NB4 (cell line): ENCODE data around the gene UBXN10.

Experiments
- DNase-seq: peaks from one replicate; pipeline ENCODE4 v3.0.0; 2010; ENCODE audit warnings: low read depth
- H3K4me3 ChIP-seq: one replicate; pipeline ENCODE4 v1.5.1; 2011; ENCODE audit warnings: mild to moderate bottlenecking, low read depth, low read length, moderate library complexity
- MAX ChIP-seq: IDR thresholded peaks from 2 replicates; pipeline ENCODE4 v1.6.1; 2011; ENCODE audit warnings: low read depth, low read length
- MYC ChIP-seq: IDR thresholded peaks from 2 replicates; pipeline ENCODE4 v1.6.1; 2011; ENCODE audit warnings: low read depth, low read length
- POLR2A ChIP-seq: IDR thresholded peaks from 2 replicates; pipeline ENCODE4 v1.6.1; 2011; ENCODE audit warnings: mild to moderate bottlenecking; ENCODE audit not compliant: insufficient read length; ENCODE audit errors: extremely low read depth
- TF ChIP-seq, protein P1 (sequence below): IDR thresholded peaks from one replicate; pipeline ENCODE4 v1.5.1; 2012; ENCODE audit warnings: low read depth, low read length

UBXN10 gene

DNA sequence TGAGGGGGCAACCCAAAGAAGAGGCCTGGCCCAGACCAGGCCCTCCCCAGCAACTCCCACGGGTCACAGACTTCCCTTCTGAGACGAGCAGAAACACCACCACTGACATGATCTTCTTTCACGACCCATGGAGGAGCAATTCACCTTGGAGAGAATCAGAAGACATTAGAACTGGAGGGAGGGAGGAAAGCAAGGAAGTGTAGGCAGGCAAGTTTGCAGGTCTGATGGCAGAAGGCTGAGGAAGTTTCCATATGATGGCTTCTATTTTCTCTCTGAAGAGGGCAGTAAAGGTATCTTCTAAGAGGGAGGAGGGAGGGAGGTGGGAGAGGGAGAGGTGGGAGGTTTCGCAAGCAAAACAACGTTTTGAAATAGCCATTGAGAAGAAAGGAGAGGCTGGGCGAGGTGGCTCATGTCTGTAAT lies 1.4 kb upstream of the UBXN10 start:
- peak; percentile 85 for DNase-seq
- TF ChIP-seq MYC = no peak
- TF ChIP-seq, protein P1, sequence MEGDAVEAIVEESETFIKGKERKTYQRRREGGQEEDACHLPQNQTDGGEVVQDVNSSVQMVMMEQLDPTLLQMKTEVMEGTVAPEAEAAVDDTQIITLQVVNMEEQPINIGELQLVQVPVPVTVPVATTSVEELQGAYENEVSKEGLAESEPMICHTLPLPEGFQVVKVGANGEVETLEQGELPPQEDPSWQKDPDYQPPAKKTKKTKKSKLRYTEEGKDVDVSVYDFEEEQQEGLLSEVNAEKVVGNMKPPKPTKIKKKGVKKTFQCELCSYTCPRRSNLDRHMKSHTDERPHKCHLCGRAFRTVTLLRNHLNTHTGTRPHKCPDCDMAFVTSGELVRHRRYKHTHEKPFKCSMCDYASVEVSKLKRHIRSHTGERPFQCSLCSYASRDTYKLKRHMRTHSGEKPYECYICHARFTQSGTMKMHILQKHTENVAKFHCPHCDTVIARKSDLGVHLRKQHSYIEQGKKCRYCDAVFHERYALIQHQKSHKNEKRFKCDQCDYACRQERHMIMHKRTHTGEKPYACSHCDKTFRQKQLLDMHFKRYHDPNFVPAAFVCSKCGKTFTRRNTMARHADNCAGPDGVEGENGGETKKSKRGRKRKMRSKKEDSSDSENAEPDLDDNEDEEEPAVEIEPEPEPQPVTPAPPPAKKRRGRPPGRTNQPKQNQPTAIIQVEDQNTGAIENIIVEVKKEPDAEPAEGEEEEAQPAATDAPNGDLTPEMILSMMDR = no peak
- TF ChIP-seq MAX = no peak
- TF ChIP-seq POLR2A = no peak
- no peak overlapping the region for H3K4me3 ChIP-seq

DNA sequence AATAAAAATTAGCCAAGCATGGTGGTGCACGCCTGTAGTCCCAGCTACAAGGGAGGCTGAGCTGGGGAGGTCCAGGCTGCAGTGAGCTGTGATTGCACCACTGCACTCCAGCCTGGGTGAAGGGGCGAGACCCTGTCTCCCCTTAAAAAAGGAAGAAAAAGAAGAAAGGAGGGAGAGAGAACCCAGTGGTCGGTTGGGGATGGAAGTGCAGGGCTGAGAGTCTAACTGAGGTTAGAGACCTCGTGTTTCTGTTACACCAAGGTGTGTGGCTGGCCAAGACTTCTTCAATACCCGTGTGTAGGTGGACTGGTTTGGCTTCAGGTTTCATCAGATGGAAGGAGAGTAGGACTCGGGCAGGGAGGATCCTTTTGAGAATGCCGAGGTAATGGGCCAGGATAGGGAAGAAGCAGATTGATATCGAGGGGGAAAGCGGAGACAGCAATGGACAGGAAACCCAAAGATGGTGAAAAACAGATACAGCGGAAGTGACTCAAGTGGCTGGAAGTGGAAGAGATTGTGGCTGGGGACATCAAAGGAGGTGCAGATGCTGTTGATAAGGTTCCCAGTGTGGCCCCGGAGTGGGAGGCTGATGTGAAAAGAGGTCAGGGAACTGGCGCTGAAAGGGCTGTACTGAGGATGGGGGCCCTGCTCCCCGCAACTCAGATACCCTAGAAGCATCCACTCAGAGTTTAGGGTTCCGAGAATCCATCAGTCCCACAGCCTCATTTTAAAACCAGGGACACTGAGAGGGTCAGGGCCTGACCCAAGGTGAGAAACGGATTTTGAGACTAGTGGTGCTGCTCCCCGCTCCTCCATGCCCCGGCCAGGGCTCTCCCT lies 681 bp upstream of the UBXN10 start:
- peak; percentile 78 for DNase-seq
- TF ChIP-seq MYC = no peak
- TF ChIP-seq MAX = no peak
- TF ChIP-seq, protein P1 = no peak
- TF ChIP-seq POLR2A = no peak
- no peak overlapping the region for H3K4me3 ChIP-seq

DNA sequence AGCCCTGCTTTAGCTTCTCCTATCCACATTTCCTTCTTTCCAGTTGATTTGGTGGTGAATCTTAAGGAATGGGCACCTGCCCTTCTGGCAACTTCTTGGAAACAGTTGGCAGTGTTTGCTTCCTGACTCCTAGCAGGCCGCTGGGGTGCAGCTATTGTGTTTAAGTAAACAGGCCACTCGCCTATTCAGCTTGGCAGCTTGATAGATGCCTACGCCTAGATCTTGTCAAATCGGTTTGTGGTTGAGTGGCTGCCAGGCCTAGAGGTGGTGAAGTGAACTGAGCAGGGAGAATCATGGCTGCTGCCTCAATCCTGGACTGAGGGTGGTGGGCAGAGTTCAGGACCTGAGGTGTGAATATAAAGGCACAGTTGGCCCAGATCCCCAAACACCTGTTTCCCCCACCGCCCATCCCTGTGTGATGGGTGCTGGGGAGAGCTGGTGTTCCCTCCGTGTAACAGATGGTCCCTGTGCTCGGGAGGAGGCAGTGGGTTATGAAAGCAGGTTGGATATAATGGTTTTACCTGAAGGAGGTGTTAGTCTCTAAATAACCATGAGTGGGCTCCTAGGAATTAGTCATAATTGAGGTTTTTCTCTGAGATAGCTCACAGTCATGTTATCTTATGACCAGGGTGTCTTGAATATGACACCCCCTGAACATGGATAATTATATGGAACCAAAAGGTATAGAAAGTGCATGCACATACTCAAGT lies 1.4 kb downstream of the UBXN10 start:
- DNase-seq = no peak
- H3K4me3 ChIP-seq = no peak overlapping the region
- no peak for TF ChIP-seq POLR2A
- no peak for TF ChIP-seq MYC
- no peak for TF ChIP-seq MAX
- TF ChIP-seq, protein P1 = no peak

GRCh38 chr1:20187813-20188454 lies 2.0 kb downstream of the UBXN10 start:
- TF ChIP-seq MAX (no peak), POLR2A (no peak), MYC (no peak)
- TF ChIP-seq, protein P1 = no peak
- no peak overlapping the region for H3K4me3 ChIP-seq
- DNase-seq = peak; percentile 46

DNA sequence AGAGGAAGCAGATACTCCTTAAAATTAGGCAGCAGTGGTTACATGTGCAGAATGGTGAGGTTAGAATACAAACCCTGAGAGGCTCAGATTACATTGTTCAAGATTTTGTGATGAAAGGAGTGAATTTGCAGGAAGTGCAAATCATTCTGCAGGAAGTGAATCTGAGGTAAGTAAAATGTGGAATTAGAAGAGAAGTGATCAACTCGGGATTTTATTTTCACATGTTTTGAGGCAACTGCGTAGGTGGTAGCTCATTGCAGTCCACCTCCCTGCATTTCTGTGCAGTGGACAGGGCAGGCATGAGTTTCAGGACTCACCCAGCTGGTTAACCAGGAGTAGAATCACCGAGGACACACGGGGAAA lies 2.5 kb downstream of the UBXN10 start:
- TF ChIP-seq, protein P1 = no peak
- peak; percentile 24; the same call in 1 of the 2 replicates for TF ChIP-seq MAX
- peak; percentile 29 for DNase-seq

More for the DNA sequence above, 2.5 kb downstream of the UBXN10 start:
- no peak overlapping the region for H3K4me3 ChIP-seq
